ENCODE results near the gene ATG7. TPM values are rescaled to one million over a fixed set of nuclear protein-coding genes. Genes with fewer than 3 reads are reported as not detected.

ATG7 gene
- total and polyA plus RNA-seq, 2 donors from 2014 or later: 15.3 to 54.9 TPM

DNA sequence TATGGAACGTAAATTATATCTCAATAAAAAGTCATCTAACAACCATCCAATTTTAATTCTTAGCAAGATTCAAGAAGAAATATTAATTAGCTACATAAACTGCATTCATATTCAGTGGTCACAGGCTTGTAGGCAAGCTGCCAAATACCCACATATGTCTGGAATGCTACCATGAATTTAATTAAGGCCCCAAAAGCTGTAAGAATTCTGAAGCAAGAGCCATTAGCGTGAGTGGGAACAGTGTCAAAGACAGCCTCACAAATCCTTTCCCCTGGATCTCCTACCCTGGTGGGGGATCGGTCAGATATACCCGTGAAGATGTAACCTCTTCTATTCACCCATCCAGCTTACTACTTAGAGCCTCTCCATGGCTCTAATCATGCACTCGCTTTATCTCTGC, 40.0 kb downstream of the ATG7 start:
- DNase-seq (no peak), FAIRE-seq (no peak)
- Histone ChIP-seq H3K27ac (ENCODE audit: low read depth in 2 of 2, low read length in 2 of 2) (no peak overlapping the region), H3K9me3 (ENCODE audit: control insufficient read depth in 2 of 3, insufficient read depth in 1 of 3, low read length in 3 of 3) (no peaks in the 10 kb centered on the region), H3K36me3 (ENCODE audit: control insufficient read depth in 2 of 3, insufficient read depth in 3 of 3, low read length in 3 of 3) (peaks cover 2 to 31% (median 25%) of the 10 kb centered on the region in 3 donors), H3K4me3 (ENCODE audit: low read length in 3 of 3) (no peak overlapping the region), H3K4me1 (ENCODE audit: control insufficient read depth in 2 of 3, insufficient read depth in 2 of 3, low read depth in 1 of 3, low read length in 3 of 3) (no peaks in the 10 kb centered on the region), H3K9ac (ENCODE audit: low read length in 3 of 3) (no peak overlapping the region), H3K27me3 (ENCODE audit: control insufficient read depth, insufficient read depth, low read length) (no peaks in the 10 kb centered on the region)
- intact Hi-C loops (cut with DNase I): no loop called here
- TF ChIP-seq, protein P1, sequence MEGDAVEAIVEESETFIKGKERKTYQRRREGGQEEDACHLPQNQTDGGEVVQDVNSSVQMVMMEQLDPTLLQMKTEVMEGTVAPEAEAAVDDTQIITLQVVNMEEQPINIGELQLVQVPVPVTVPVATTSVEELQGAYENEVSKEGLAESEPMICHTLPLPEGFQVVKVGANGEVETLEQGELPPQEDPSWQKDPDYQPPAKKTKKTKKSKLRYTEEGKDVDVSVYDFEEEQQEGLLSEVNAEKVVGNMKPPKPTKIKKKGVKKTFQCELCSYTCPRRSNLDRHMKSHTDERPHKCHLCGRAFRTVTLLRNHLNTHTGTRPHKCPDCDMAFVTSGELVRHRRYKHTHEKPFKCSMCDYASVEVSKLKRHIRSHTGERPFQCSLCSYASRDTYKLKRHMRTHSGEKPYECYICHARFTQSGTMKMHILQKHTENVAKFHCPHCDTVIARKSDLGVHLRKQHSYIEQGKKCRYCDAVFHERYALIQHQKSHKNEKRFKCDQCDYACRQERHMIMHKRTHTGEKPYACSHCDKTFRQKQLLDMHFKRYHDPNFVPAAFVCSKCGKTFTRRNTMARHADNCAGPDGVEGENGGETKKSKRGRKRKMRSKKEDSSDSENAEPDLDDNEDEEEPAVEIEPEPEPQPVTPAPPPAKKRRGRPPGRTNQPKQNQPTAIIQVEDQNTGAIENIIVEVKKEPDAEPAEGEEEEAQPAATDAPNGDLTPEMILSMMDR (IDR thresholded peaks at IDR 0.05; ENCODE audit: borderline replicate concordance, extremely low read depth, insufficient read depth): no peak

DNA sequence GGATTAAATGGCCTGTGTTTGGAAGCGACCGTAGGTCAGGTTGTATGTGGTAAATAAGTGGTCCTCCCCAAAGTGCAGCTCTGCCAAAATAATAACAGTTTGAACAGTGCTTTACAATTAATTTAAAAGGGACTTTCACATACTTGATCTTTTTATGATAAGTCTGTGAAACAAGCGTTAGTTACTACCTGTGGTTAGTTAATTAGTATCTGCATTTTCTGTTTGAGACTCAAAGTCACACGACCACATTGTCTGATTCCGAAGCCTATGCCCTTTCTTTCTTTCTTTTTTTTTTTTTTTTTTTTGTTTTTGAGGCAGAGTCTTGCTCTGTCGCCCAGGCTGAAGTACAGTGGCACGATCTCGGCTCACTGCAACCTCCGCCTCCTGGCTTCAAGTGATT, 45.1 kb downstream of the ATG7 start:
- Histone ChIP-seq H3K9me3 (ENCODE audit: control insufficient read depth in 2 of 3, insufficient read depth in 1 of 3, low read length in 3 of 3) (no peaks in the 10 kb centered on the region), H3K9ac (ENCODE audit: low read length in 3 of 3) (no peak overlapping the region), H3K27ac (ENCODE audit: low read depth in 2 of 2, low read length in 2 of 2) (no peak overlapping the region), H3K4me1 (ENCODE audit: control insufficient read depth in 2 of 3, insufficient read depth in 2 of 3, low read depth in 1 of 3, low read length in 3 of 3) (no peaks in the 10 kb centered on the region), H3K4me3 (ENCODE audit: low read length in 3 of 3) (no peak overlapping the region), H3K27me3 (ENCODE audit: control insufficient read depth, insufficient read depth, low read length) (no peaks in the 10 kb centered on the region), H3K36me3 (ENCODE audit: control insufficient read depth in 2 of 3, insufficient read depth in 3 of 3, low read length in 3 of 3) (peaks cover 4 to 21% (median 15%) of the 10 kb centered on the region in 3 donors)
- intact Hi-C loops (cut with DNase I): no loop called here
- no peak for FAIRE-seq
- no peak for DNase-seq
- TF ChIP-seq, protein P1 (IDR thresholded peaks at IDR 0.05; ENCODE audit: borderline replicate concordance, extremely low read depth, insufficient read depth): no peak

DNA sequence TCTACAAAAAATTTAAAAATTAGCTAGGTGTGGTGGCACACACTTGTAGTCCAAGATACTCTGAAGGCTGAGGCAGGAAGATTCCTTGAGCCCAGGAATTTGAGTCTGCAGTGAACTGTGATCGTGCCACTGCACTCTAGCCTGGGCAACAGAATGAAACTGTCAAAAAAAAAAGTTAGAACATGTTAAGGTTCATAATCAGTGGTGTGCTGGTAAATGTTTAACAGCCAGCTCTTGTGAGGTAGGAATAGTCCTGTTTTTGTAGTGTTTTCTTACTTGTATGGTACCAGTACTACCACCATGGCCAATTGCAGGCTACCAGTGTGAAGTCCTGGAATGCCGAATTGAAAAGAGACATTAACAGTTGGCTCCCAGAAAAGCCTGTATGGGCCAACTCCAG, 50.7 kb downstream of the ATG7 start:
- peaks cover 0 to 8% (median 3%) of the 10 kb centered on the region in 3 donors for H3K4me1 ChIP-seq (ENCODE audit: control insufficient read depth in 2 of 3, insufficient read depth in 2 of 3, low read depth in 1 of 3, low read length in 3 of 3)
- no peak overlapping the region for H3K27ac ChIP-seq (ENCODE audit: low read depth in 2 of 2, low read length in 2 of 2)
- H3K4me3 ChIP-seq (ENCODE audit: low read length in 3 of 3): no peak overlapping the region
- H3K9me3 ChIP-seq (ENCODE audit: control insufficient read depth in 2 of 3, insufficient read depth in 1 of 3, low read length in 3 of 3): no peaks in the 10 kb centered on the region
- H3K27me3 ChIP-seq (ENCODE audit: control insufficient read depth, insufficient read depth, low read length): no peaks in the 10 kb centered on the region
- H3K36me3 ChIP-seq (ENCODE audit: control insufficient read depth in 2 of 3, insufficient read depth in 3 of 3, low read length in 3 of 3): peaks cover 4 to 24% (median 9%) of the 10 kb centered on the region in 3 donors
- FAIRE-seq (peak; percentile 8), DNase-seq (peak in 2 of 5 donors; percentile 14 to 54)
- TF ChIP-seq, protein P1 (IDR thresholded peaks at IDR 0.05; ENCODE audit: borderline replicate concordance, extremely low read depth, insufficient read depth): no peak
- intact Hi-C loops (cut with DNase I): no loop called here
- no peak overlapping the region for H3K9ac ChIP-seq (ENCODE audit: low read length in 3 of 3)

DNA sequence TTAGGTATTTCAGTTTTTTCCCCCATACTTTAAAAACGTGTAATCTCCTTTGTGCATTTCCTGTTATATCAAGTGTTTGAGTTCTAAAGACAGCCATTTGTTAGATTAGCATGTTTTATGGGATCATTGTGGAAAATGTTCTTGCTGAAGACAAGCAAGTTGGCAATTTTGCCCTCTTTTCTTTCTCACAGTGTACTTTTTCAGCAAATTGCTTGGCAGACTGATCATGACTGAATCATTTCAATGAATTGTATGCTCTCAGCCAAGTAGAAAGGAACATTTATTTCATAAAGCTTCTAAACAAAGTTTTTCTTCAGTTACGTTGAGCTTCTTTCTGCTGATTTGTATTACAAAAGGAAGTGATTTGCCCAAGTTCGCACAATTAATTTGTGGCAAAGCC, 51.6 kb downstream of the ATG7 start:
- TF ChIP-seq, protein P1 (IDR thresholded peaks at IDR 0.05; ENCODE audit: borderline replicate concordance, extremely low read depth, insufficient read depth): no peak
- Histone ChIP-seq H3K9ac (ENCODE audit: low read length in 3 of 3) (no peak overlapping the region), H3K27ac (ENCODE audit: low read depth in 2 of 2, low read length in 2 of 2) (no peak overlapping the region), H3K27me3 (ENCODE audit: control insufficient read depth, insufficient read depth, low read length) (no peaks in the 10 kb centered on the region), H3K36me3 (ENCODE audit: control insufficient read depth in 2 of 3, insufficient read depth in 3 of 3, low read length in 3 of 3) (peaks cover 2 to 21% (median 4%) of the 10 kb centered on the region in 3 donors), H3K4me3 (ENCODE audit: low read length in 3 of 3) (no peak overlapping the region), H3K9me3 (ENCODE audit: control insufficient read depth in 2 of 3, insufficient read depth in 1 of 3, low read length in 3 of 3) (no peaks in the 10 kb centered on the region), H3K4me1 (ENCODE audit: control insufficient read depth in 2 of 3, insufficient read depth in 2 of 3, low read depth in 1 of 3, low read length in 3 of 3) (peaks cover 0 to 8% (median 3%) of the 10 kb centered on the region in 3 donors)
- intact Hi-C loops (cut with DNase I): no loop called here
- no peak for FAIRE-seq
- no peak for DNase-seq

All from kidney (tissue), 14 donors.